ENCODE results near the gene TAF1B. TPM values are rescaled to one million over a fixed set of nuclear protein-coding genes. Genes with fewer than 3 reads are reported as not detected.
A peak's percentile ranks its signal among the peaks of the same experiment; 100 is the strongest.

Gene TAF1B
- total and polyA plus RNA-seq, 10 of the 15 experiments (the other 5 are each of a cell fraction or from before 2014, with no cell fraction given), result 8.1 to 18.3 (median 12.4) TPM

DNA sequence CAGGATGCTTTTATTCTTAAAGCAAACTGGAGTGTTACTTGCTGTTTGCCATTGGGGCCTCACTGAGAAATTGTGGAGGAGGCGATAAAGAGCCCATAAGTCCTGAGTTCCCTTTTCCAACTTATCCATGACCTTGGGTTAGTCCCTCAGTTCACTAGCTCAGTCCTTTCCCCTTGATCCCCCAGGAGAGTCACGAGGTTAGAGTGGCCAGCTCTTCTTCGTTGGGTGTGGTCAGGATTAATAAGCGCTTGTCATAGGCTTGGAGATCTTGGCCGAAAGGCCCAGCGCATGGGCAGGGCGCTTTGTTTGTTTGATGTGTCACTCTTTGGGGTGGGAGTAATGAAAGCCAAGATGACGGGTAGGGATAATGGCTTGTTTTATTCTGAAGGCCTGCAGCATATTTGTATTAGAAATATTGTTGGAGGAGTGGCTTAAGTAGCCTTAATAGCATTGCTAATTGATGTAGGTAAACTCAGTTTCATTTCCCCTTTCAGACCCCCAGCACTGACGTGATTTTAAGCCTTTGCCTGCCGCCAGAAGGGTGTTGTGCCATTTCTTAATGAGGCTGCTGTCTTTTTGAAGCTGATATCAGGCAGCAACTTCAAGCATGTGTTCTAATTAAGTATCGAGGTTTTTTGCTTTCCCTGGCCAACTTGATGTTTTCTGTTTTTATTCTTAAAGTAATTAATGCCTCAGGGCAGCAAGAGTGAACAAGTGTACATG is 123.9 kb downstream of the TAF1B start (continued):
- TF ChIP-seq, protein P1, sequence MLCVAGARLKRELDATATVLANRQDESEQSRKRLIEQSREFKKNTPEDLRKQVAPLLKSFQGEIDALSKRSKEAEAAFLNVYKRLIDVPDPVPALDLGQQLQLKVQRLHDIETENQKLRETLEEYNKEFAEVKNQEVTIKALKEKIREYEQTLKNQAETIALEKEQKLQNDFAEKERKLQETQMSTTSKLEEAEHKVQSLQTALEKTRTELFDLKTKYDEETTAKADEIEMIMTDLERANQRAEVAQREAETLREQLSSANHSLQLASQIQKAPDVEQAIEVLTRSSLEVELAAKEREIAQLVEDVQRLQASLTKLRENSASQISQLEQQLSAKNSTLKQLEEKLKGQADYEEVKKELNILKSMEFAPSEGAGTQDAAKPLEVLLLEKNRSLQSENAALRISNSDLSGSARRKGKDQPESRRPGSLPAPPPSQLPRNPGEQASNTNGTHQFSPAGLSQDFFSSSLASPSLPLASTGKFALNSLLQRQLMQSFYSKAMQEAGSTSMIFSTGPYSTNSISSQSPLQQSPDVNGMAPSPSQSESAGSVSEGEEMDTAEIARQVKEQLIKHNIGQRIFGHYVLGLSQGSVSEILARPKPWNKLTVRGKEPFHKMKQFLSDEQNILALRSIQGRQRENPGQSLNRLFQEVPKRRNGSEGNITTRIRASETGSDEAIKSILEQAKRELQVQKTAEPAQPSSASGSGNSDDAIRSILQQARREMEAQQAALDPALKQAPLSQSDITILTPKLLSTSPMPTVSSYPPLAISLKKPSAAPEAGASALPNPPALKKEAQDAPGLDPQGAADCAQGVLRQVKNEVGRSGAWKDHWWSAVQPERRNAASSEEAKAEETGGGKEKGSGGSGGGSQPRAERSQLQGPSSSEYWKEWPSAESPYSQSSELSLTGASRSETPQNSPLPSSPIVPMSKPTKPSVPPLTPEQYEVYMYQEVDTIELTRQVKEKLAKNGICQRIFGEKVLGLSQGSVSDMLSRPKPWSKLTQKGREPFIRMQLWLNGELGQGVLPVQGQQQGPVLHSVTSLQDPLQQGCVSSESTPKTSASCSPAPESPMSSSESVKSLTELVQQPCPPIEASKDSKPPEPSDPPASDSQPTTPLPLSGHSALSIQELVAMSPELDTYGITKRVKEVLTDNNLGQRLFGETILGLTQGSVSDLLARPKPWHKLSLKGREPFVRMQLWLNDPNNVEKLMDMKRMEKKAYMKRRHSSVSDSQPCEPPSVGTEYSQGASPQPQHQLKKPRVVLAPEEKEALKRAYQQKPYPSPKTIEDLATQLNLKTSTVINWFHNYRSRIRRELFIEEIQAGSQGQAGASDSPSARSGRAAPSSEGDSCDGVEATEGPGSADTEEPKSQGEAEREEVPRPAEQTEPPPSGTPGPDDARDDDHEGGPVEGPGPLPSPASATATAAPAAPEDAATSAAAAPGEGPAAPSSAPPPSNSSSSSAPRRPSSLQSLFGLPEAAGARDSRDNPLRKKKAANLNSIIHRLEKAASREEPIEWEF (IDR thresholded peaks at IDR 0.05; ENCODE audit: insufficient replicate concordance, low read depth, low read length), result no peak
- TF ChIP-seq POLR2AphosphoS2 (IDR thresholded peaks at IDR 0.05; ENCODE audit: low read depth, low read length) (no peak), GABPA (IDR thresholded peaks at IDR 0.05; ENCODE audit: low read depth) (no peak), WRNIP1 (IDR thresholded peaks at IDR 0.05; ENCODE audit: borderline replicate concordance, low read depth, low read length) (no peak), PAX8 (IDR thresholded peaks at IDR 0.05) (no peak), FOXM1 (IDR thresholded peaks at IDR 0.05; ENCODE audit: low read depth, low read length) (no peak), JUND (IDR thresholded peaks at IDR 0.05; ENCODE audit: low read depth, low read length) (no peak), KDM1A (IDR thresholded peaks at IDR 0.05; ENCODE audit: borderline replicate concordance) (no peak), TCF7 (IDR thresholded peaks at IDR 0.05; ENCODE audit: borderline replicate concordance) (no peak), NFYA (IDR thresholded peaks at IDR 0.05; ENCODE audit: borderline replicate concordance, low read depth, low read length) (no peak), POU2F2 (IDR thresholded peaks at IDR 0.05; ENCODE audit: borderline replicate concordance, low read depth, low read length) (no peak; the same call in 2 of the 3 replicates), RBBP5 (conservative IDR thresholded peaks at IDR 0.05) (no peak), SP1 (IDR thresholded peaks at IDR 0.05; ENCODE audit: low read depth, low read length) (no peak), FOS (IDR thresholded peaks at IDR 0.05; ENCODE audit: borderline replicate concordance, extremely low read depth, insufficient read length) (no peak), SREBF2 (IDR thresholded peaks at IDR 0.05; ENCODE audit: low read length) (no peak), BCL11A (IDR thresholded peaks at IDR 0.05; ENCODE audit: low read depth, low read length) (peak; percentile 94; the same call in 1 of the 2 replicates), TCF3 (IDR thresholded peaks at IDR 0.05; ENCODE audit: borderline replicate concordance, insufficient read depth, low read depth, low read length) (no peak)
- TF ChIP-seq, protein P2, sequence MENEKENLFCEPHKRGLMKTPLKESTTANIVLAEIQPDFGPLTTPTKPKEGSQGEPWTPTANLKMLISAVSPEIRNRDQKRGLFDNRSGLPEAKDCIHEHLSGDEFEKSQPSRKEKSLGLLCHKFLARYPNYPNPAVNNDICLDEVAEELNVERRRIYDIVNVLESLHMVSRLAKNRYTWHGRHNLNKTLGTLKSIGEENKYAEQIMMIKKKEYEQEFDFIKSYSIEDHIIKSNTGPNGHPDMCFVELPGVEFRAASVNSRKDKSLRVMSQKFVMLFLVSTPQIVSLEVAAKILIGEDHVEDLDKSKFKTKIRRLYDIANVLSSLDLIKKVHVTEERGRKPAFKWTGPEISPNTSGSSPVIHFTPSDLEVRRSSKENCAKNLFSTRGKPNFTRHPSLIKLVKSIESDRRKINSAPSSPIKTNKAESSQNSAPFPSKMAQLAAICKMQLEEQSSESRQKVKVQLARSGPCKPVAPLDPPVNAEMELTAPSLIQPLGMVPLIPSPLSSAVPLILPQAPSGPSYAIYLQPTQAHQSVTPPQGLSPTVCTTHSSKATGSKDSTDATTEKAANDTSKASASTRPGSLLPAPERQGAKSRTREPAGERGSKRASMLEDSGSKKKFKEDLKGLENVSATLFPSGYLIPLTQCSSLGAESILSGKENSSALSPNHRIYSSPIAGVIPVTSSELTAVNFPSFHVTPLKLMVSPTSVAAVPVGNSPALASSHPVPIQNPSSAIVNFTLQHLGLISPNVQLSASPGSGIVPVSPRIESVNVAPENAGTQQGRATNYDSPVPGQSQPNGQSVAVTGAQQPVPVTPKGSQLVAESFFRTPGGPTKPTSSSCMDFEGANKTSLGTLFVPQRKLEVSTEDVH (IDR thresholded peaks at IDR 0.05; ENCODE audit: low read depth, partially characterized antibody), result no peak
- TF ChIP-seq, protein P3, sequence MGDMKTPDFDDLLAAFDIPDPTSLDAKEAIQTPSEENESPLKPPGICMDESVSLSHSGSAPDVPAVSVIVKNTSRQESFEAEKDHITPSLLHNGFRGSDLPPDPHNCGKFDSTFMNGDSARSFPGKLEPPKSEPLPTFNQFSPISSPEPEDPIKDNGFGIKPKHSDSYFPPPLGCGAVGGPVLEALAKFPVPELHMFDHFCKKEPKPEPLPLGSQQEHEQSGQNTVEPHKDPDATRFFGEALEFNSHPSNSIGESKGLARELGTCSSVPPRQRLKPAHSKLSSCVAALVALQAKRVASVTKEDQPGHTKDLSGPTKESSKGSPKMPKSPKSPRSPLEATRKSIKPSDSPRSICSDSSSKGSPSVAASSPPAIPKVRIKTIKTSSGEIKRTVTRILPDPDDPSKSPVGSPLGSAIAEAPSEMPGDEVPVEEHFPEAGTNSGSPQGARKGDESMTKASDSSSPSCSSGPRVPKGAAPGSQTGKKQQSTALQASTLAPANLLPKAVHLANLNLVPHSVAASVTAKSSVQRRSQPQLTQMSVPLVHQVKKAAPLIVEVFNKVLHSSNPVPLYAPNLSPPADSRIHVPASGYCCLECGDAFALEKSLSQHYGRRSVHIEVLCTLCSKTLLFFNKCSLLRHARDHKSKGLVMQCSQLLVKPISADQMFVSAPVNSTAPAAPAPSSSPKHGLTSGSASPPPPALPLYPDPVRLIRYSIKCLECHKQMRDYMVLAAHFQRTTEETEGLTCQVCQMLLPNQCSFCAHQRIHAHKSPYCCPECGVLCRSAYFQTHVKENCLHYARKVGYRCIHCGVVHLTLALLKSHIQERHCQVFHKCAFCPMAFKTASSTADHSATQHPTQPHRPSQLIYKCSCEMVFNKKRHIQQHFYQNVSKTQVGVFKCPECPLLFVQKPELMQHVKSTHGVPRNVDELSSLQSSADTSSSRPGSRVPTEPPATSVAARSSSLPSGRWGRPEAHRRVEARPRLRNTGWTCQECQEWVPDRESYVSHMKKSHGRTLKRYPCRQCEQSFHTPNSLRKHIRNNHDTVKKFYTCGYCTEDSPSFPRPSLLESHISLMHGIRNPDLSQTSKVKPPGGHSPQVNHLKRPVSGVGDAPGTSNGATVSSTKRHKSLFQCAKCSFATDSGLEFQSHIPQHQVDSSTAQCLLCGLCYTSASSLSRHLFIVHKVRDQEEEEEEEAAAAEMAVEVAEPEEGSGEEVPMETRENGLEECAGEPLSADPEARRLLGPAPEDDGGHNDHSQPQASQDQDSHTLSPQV (IDR thresholded peaks at IDR 0.05), result no peak

Data from GM12878 (cell line).